ENCODE measurements around the gene CUL5.

GRCh38 chr11:108097179-108097578 is 88.5 kb downstream of the CUL5 start:
- TF ChIP-seq ELF4 (IDR thresholded peaks at IDR 0.05) (no peak), SP1 (IDR thresholded peaks at IDR 0.05) (no peak)

All from HEK293T (cell line).